Adrenal gland (tissue), 5 donors: ENCODE results near the gene RABL6.
"Not testable (repeated sequence)": the region's sequence is repeated elsewhere in the genome, so short reads cannot be mapped to it uniquely, and the experiment has no call there.

ENCODE experiments used
- CTCF ChIP-seq, 6 experiments: fragments of 450-650 bp in 4 of 6; fragments of 200-600 bp in 2 of 6; sonication (generic) in 1 of 6; IDR thresholded peaks; 1 replicate in 5 of 6; 2 replicates in 1 of 6; pipeline versions ENCODE4 v1.5.1 to v1.8.0; 2016 to 2021; ENCODE audit warnings: antibody characterized with exemption in 6 of 6, mild to moderate bottlenecking in 2 of 6, moderate library complexity in 1 of 6
- POLR2A ChIP-seq, 2 donors: fragments of 450-650 bp; IDR thresholded peaks; one replicate each; pipeline ENCODE4 v1.6.1; 2017; ENCODE audit warnings: antibody characterized with exemption in 2 of 2, mild to moderate bottlenecking in 2 of 2, moderate library complexity in 1 of 2
- donor health status: DM: no; HTN: no; CAD: no.

GRCh38 chr9:136882947-136883283, 75.2 kb downstream of the RABL6 start:
- TF ChIP-seq POLR2A, CTCF (IDR thresholded peaks at IDR 0.05): not testable (repeated sequence)
